ENCODE data around the gene FOXP1.

FOXP1 gene

GRCh38 chr3:71302604-71303003 is 280.9 kb downstream of the FOXP1 start:
- Histone ChIP-seq H3K27ac (ENCODE audit: low read depth, low read length) (no peak overlapping the region), H3F3A (ENCODE audit: insufficient read depth) (no peaks in the 10 kb centered on the region), H3K27me3 (ENCODE audit: low read length) (no peaks in the 10 kb centered on the region), H3K36me3 (ENCODE audit: low read length) (no peaks in the 10 kb centered on the region), H3K4me3 (ENCODE audit: insufficient read depth, low read length, poor library complexity, severe bottlenecking) (no peak overlapping the region), H3K9ac (ENCODE audit: low read length) (no peak overlapping the region), H4K20me1 (ENCODE audit: low read depth, low read length) (no peaks in the 10 kb centered on the region), H3K9me3 (ENCODE audit: insufficient read depth, low read length) (no peaks in the 10 kb centered on the region), H3K4me2 (ENCODE audit: low read depth, low read length, poor library complexity, severe bottlenecking) (no peak overlapping the region), H2AFZ (ENCODE audit: low read depth, low read length, severe bottlenecking) (no peak overlapping the region), H3K79me2 (ENCODE audit: insufficient read depth, low read length) (no peaks in the 10 kb centered on the region), H3K9me2 (replicated peaks; ENCODE audit: insufficient read depth, low read length) (no peaks in the 10 kb centered on the region)
- no peak for TF ChIP-seq EZH2phosphoT487 (conservative IDR thresholded peaks at IDR 0.05; ENCODE audit: low read length)
- no peak for TF ChIP-seq CTCF (IDR thresholded peaks at IDR 0.05; ENCODE audit: insufficient read depth, low read length, poor library complexity, severe bottlenecking)

GRCh38 chr3:71300951-71301393 is 282.6 kb downstream of the FOXP1 start:
- H3K27ac ChIP-seq (ENCODE audit: low read depth, low read length): no peak overlapping the region
- H3K36me3 ChIP-seq (ENCODE audit: low read length): no peaks in the 10 kb centered on the region
- H3K9me2 ChIP-seq (replicated peaks; ENCODE audit: insufficient read depth, low read length): no peaks in the 10 kb centered on the region
- TF ChIP-seq EZH2phosphoT487 (conservative IDR thresholded peaks at IDR 0.05; ENCODE audit: low read length) (no peak), CTCF (IDR thresholded peaks at IDR 0.05; ENCODE audit: insufficient read depth, low read length, poor library complexity, severe bottlenecking) (no peak)
- no peaks in the 10 kb centered on the region for H3K27me3 ChIP-seq (ENCODE audit: low read length)
- H3K79me2 ChIP-seq (ENCODE audit: insufficient read depth, low read length): no peaks in the 10 kb centered on the region
- no peak overlapping the region for H3K9ac ChIP-seq (ENCODE audit: low read length)
- no peaks in the 10 kb centered on the region for H3F3A ChIP-seq (ENCODE audit: insufficient read depth)
- H3K4me3 ChIP-seq (ENCODE audit: insufficient read depth, low read length, poor library complexity, severe bottlenecking): no peak overlapping the region
- H3K4me2 ChIP-seq (ENCODE audit: low read depth, low read length, poor library complexity, severe bottlenecking): no peak overlapping the region
- no peak overlapping the region for H2AFZ ChIP-seq (ENCODE audit: low read depth, low read length, severe bottlenecking)
- H4K20me1 ChIP-seq (ENCODE audit: low read depth, low read length): no peaks in the 10 kb centered on the region
- H3K9me3 ChIP-seq (ENCODE audit: insufficient read depth, low read length): no peaks in the 10 kb centered on the region

GRCh38 chr3:71299160-71299559 is 284.4 kb downstream of the FOXP1 start:
- Histone ChIP-seq H3K9me2 (replicated peaks; ENCODE audit: insufficient read depth, low read length) (no peaks in the 10 kb centered on the region), H3K36me3 (ENCODE audit: low read length) (no peaks in the 10 kb centered on the region), H3K4me2 (ENCODE audit: low read depth, low read length, poor library complexity, severe bottlenecking) (no peak overlapping the region), H4K20me1 (ENCODE audit: low read depth, low read length) (no peaks in the 10 kb centered on the region), H2AFZ (ENCODE audit: low read depth, low read length, severe bottlenecking) (no peak overlapping the region), H3K79me2 (ENCODE audit: insufficient read depth, low read length) (no peaks in the 10 kb centered on the region), H3K27ac (ENCODE audit: low read depth, low read length) (no peak overlapping the region), H3F3A (ENCODE audit: insufficient read depth) (no peaks in the 10 kb centered on the region), H3K27me3 (ENCODE audit: low read length) (no peaks in the 10 kb centered on the region), H3K9ac (ENCODE audit: low read length) (no peak overlapping the region), H3K4me3 (ENCODE audit: insufficient read depth, low read length, poor library complexity, severe bottlenecking) (no peak overlapping the region), H3K9me3 (ENCODE audit: insufficient read depth, low read length) (no peaks in the 10 kb centered on the region)
- no peak for TF ChIP-seq CTCF (IDR thresholded peaks at IDR 0.05; ENCODE audit: insufficient read depth, low read length, poor library complexity, severe bottlenecking)
- TF ChIP-seq EZH2phosphoT487 (conservative IDR thresholded peaks at IDR 0.05; ENCODE audit: low read length): no peak

All from SU-DHL-6 (cell line).